ENCODE measurements around the gene TCERG1L. TPM values are rescaled to one million over a fixed set of nuclear protein-coding genes. Genes with fewer than 3 reads are reported as not detected.
A peak's percentile ranks its signal among the peaks of the same experiment; 100 is the strongest.

The TCERG1L gene
- total RNA-seq, 1 experiment from 2014 or later = not detected

- Histone ChIP-seq H3K9me2 (replicated peaks; ENCODE audit: insufficient read depth, low read length) (no peaks in the 10 kb centered on the region), H3K9me3 (ENCODE audit: low read length) (no peaks in the 10 kb centered on the region), H3K9ac (ENCODE audit: low read length) (no peak overlapping the region), H3K4me1 (ENCODE audit: low read length) (peaks cover 4% of the 10 kb centered on the region; the same call in 1 of the 2 replicates), H4K20me1 (ENCODE audit: insufficient read depth, low read depth, low read length) (no peaks in the 10 kb centered on the region; the same call in 1 of the 2 replicates), H2AFZ (ENCODE audit: low read length) (no peak overlapping the region), H3K4me2 (ENCODE audit: low read depth, low read length, poor library complexity, severe bottlenecking) (no peak overlapping the region), H3K27me3 (ENCODE audit: low read length) (no peaks in the 10 kb centered on the region), H3K79me2 (ENCODE audit: low read length) (no peaks in the 10 kb centered on the region), H3K4me3 (ENCODE audit: low read length) (no peak overlapping the region), H3K27ac (ENCODE audit: low read length) (no peak overlapping the region), H3K36me3 (ENCODE audit: insufficient read depth, low read length) (no peaks in the 10 kb centered on the region)
- DNase-seq = peak; percentile 48
These were observed 195.7 kb downstream of the TCERG1L start for GRCh38 chr10:131115801-131116200.

GRCh38 chr10:131115321-131115720 is 196.2 kb downstream of the TCERG1L start:
- Histone ChIP-seq H3K4me1 (ENCODE audit: low read length) (peaks cover 4% of the 10 kb centered on the region; the same call in 1 of the 2 replicates), H3K9me3 (ENCODE audit: low read length) (no peaks in the 10 kb centered on the region), H3K4me3 (ENCODE audit: low read length) (no peak overlapping the region), H2AFZ (ENCODE audit: low read length) (no peak overlapping the region), H3K27me3 (ENCODE audit: low read length) (no peaks in the 10 kb centered on the region), H3K4me2 (ENCODE audit: low read depth, low read length, poor library complexity, severe bottlenecking) (no peak overlapping the region), H3K36me3 (ENCODE audit: insufficient read depth, low read length) (no peaks in the 10 kb centered on the region), H3K79me2 (ENCODE audit: low read length) (no peaks in the 10 kb centered on the region), H4K20me1 (ENCODE audit: insufficient read depth, low read depth, low read length) (no peaks in the 10 kb centered on the region; the same call in 1 of the 2 replicates), H3K9ac (ENCODE audit: low read length) (no peak overlapping the region), H3K9me2 (replicated peaks; ENCODE audit: insufficient read depth, low read length) (no peaks in the 10 kb centered on the region), H3K27ac (ENCODE audit: low read length) (no peak overlapping the region)
- DNase-seq = no peak

GRCh38 chr10:131114846-131115245 is 196.7 kb downstream of the TCERG1L start:
- H2AFZ ChIP-seq (ENCODE audit: low read length) = no peak overlapping the region
- no peaks in the 10 kb centered on the region; the same call in 1 of the 2 replicates for H4K20me1 ChIP-seq (ENCODE audit: insufficient read depth, low read depth, low read length)
- H3K79me2 ChIP-seq (ENCODE audit: low read length) = no peaks in the 10 kb centered on the region
- H3K27ac ChIP-seq (ENCODE audit: low read length) = no peak overlapping the region
- H3K36me3 ChIP-seq (ENCODE audit: insufficient read depth, low read length) = no peaks in the 10 kb centered on the region
- no peak overlapping the region for H3K4me3 ChIP-seq (ENCODE audit: low read length)
- H3K4me2 ChIP-seq (ENCODE audit: low read depth, low read length, poor library complexity, severe bottlenecking) = no peak overlapping the region
- no peaks in the 10 kb centered on the region for H3K27me3 ChIP-seq (ENCODE audit: low read length)
- no peaks in the 10 kb centered on the region for H3K9me2 ChIP-seq (replicated peaks; ENCODE audit: insufficient read depth, low read length)
- no peak for DNase-seq
- no peaks in the 10 kb centered on the region for H3K9me3 ChIP-seq (ENCODE audit: low read length)
- no peak overlapping the region for H3K9ac ChIP-seq (ENCODE audit: low read length)
- H3K4me1 ChIP-seq (ENCODE audit: low read length) = peaks cover 4% of the 10 kb centered on the region; the same call in 1 of the 2 replicates

- H3K79me2 ChIP-seq (ENCODE audit: low read length) = no peaks in the 10 kb centered on the region
- no peak overlapping the region for H3K4me2 ChIP-seq (ENCODE audit: low read depth, low read length, poor library complexity, severe bottlenecking)
- H4K20me1 ChIP-seq (ENCODE audit: insufficient read depth, low read depth, low read length) = no peaks in the 10 kb centered on the region; the same call in 1 of the 2 replicates
- no peak overlapping the region for H2AFZ ChIP-seq (ENCODE audit: low read length)
- no peaks in the 10 kb centered on the region for H3K27me3 ChIP-seq (ENCODE audit: low read length)
- no peaks in the 10 kb centered on the region for H3K36me3 ChIP-seq (ENCODE audit: insufficient read depth, low read length)
- H3K9me2 ChIP-seq (replicated peaks; ENCODE audit: insufficient read depth, low read length) = no peaks in the 10 kb centered on the region
- H3K27ac ChIP-seq (ENCODE audit: low read length) = no peak overlapping the region
- H3K9me3 ChIP-seq (ENCODE audit: low read length) = no peaks in the 10 kb centered on the region
- H3K9ac ChIP-seq (ENCODE audit: low read length) = no peak overlapping the region
- no peak for DNase-seq
- H3K4me3 ChIP-seq (ENCODE audit: low read length) = no peak overlapping the region
- peaks cover 4% of the 10 kb centered on the region; the same call in 1 of the 2 replicates for H3K4me1 ChIP-seq (ENCODE audit: low read length)
These were observed 197.7 kb downstream of the TCERG1L start for GRCh38 chr10:131113709-131114291.

GRCh38 chr10:131113165-131113564 is 198.4 kb downstream of the TCERG1L start:
- H3K9me2 ChIP-seq (replicated peaks; ENCODE audit: insufficient read depth, low read length) = no peaks in the 10 kb centered on the region
- no peak overlapping the region for H3K9ac ChIP-seq (ENCODE audit: low read length)
- no peak overlapping the region for H2AFZ ChIP-seq (ENCODE audit: low read length)
- H3K27ac ChIP-seq (ENCODE audit: low read length) = no peak overlapping the region
- no peaks in the 10 kb centered on the region for H3K79me2 ChIP-seq (ENCODE audit: low read length)
- no peaks in the 10 kb centered on the region; the same call in 1 of the 2 replicates for H4K20me1 ChIP-seq (ENCODE audit: insufficient read depth, low read depth, low read length)
- no peak overlapping the region for H3K4me3 ChIP-seq (ENCODE audit: low read length)
- no peak overlapping the region for H3K4me2 ChIP-seq (ENCODE audit: low read depth, low read length, poor library complexity, severe bottlenecking)
- no peaks in the 10 kb centered on the region for H3K9me3 ChIP-seq (ENCODE audit: low read length)
- no peaks in the 10 kb centered on the region for H3K27me3 ChIP-seq (ENCODE audit: low read length)
- DNase-seq = no peak
- peaks cover 4% of the 10 kb centered on the region; the same call in 1 of the 2 replicates for H3K4me1 ChIP-seq (ENCODE audit: low read length)
- no peaks in the 10 kb centered on the region for H3K36me3 ChIP-seq (ENCODE audit: insufficient read depth, low read length)

GRCh38 chr10:131112691-131113090 is 198.8 kb downstream of the TCERG1L start:
- no peak overlapping the region for H3K4me2 ChIP-seq (ENCODE audit: low read depth, low read length, poor library complexity, severe bottlenecking)
- no peaks in the 10 kb centered on the region for H4K20me1 ChIP-seq (ENCODE audit: insufficient read depth, low read depth, low read length)
- no peaks in the 10 kb centered on the region for H3K27me3 ChIP-seq (ENCODE audit: low read length)
- peaks cover 4% of the 10 kb centered on the region; the same call in 1 of the 2 replicates for H3K4me1 ChIP-seq (ENCODE audit: low read length)
- no peaks in the 10 kb centered on the region for H3K36me3 ChIP-seq (ENCODE audit: insufficient read depth, low read length)
- no peak for DNase-seq
- H3K9me2 ChIP-seq (replicated peaks; ENCODE audit: insufficient read depth, low read length) = no peaks in the 10 kb centered on the region
- H3K27ac ChIP-seq (ENCODE audit: low read length) = no peak overlapping the region
- H3K79me2 ChIP-seq (ENCODE audit: low read length) = no peaks in the 10 kb centered on the region
- no peak overlapping the region for H2AFZ ChIP-seq (ENCODE audit: low read length)
- H3K9ac ChIP-seq (ENCODE audit: low read length) = no peak overlapping the region
- no peak overlapping the region for H3K4me3 ChIP-seq (ENCODE audit: low read length)
- H3K9me3 ChIP-seq (ENCODE audit: low read length) = no peaks in the 10 kb centered on the region

GRCh38 chr10:131111471-131112080 is 199.9 kb downstream of the TCERG1L start:
- Histone ChIP-seq H3K9ac (ENCODE audit: low read length) (no peak overlapping the region), H3K9me3 (ENCODE audit: low read length) (no peaks in the 10 kb centered on the region), H3K27me3 (ENCODE audit: low read length) (no peaks in the 10 kb centered on the region), H3K4me2 (ENCODE audit: low read depth, low read length, poor library complexity, severe bottlenecking) (no peak overlapping the region), H2AFZ (ENCODE audit: low read length) (no peak overlapping the region), H3K79me2 (ENCODE audit: low read length) (no peaks in the 10 kb centered on the region), H3K27ac (ENCODE audit: low read length) (no peak overlapping the region), H3K36me3 (ENCODE audit: insufficient read depth, low read length) (no peaks in the 10 kb centered on the region), H3K4me3 (ENCODE audit: low read length) (no peak overlapping the region), H4K20me1 (ENCODE audit: insufficient read depth, low read depth, low read length) (no peaks in the 10 kb centered on the region), H3K4me1 (ENCODE audit: low read length) (peaks cover 4% of the 10 kb centered on the region; the same call in 1 of the 2 replicates), H3K9me2 (replicated peaks; ENCODE audit: insufficient read depth, low read length) (no peaks in the 10 kb centered on the region)
- DNase-seq = no peak

GRCh38 chr10:131111007-131111406 is 200.5 kb downstream of the TCERG1L start:
- no peak for DNase-seq
- peaks cover 4% of the 10 kb centered on the region; the same call in 1 of the 2 replicates for H3K4me1 ChIP-seq (ENCODE audit: low read length)
- no peak overlapping the region for H3K9ac ChIP-seq (ENCODE audit: low read length)
- no peaks in the 10 kb centered on the region for H3K79me2 ChIP-seq (ENCODE audit: low read length)
- H3K4me2 ChIP-seq (ENCODE audit: low read depth, low read length, poor library complexity, severe bottlenecking) = no peak overlapping the region
- H3K4me3 ChIP-seq (ENCODE audit: low read length) = no peak overlapping the region
- no peak overlapping the region for H2AFZ ChIP-seq (ENCODE audit: low read length)
- no peaks in the 10 kb centered on the region for H4K20me1 ChIP-seq (ENCODE audit: insufficient read depth, low read depth, low read length)
- no peaks in the 10 kb centered on the region for H3K36me3 ChIP-seq (ENCODE audit: insufficient read depth, low read length)
- no peaks in the 10 kb centered on the region for H3K9me2 ChIP-seq (replicated peaks; ENCODE audit: insufficient read depth, low read length)
- H3K9me3 ChIP-seq (ENCODE audit: low read length) = no peaks in the 10 kb centered on the region
- no peaks in the 10 kb centered on the region for H3K27me3 ChIP-seq (ENCODE audit: low read length)
- no peak overlapping the region for H3K27ac ChIP-seq (ENCODE audit: low read length)

All from Karpas-422 (cell line).